Neural cell (in vitro differentiated cells): Measurements from ENCODE around the gene ZCCHC18. TPM values are rescaled to one million over a fixed set of nuclear protein-coding genes. Genes with fewer than 3 reads are reported as not detected.

ENCODE experiments used
- H2AFZ ChIP-seq: fragments of 200-600, 300-800 bp; sonication (generic), shearing (Covaris generic); 2 replicates; pipeline ENCODE4 v1.6.0; 2014; ENCODE audit warnings: low read depth, mild to moderate bottlenecking, antibody characterized with exemption, low read length, moderate library complexity
- H3F3A ChIP-seq: fragments of 200-600 bp; shearing (Covaris generic); 2 replicates; pipeline ENCODE4 v1.6.1; 2016; ENCODE audit warnings: mild to moderate bottlenecking, moderate library complexity, mixed read lengths, antibody characterized with exemption, low read length; ENCODE audit not compliant: insufficient read depth, poor library complexity, severe bottlenecking
- H3K27ac ChIP-seq: fragments of 200-600, 300-800 bp; sonication (generic), shearing (Covaris generic); 2 replicates; pipeline ENCODE4 v1.5.1; 2014; ENCODE audit warnings: mild to moderate bottlenecking, low read length, moderate library complexity
- H3K27me3 ChIP-seq: fragments of 300-800, 200-600 bp; sonication (generic), shearing (Covaris generic); 2 replicates; pipeline ENCODE4 v1.6.0; 2014; ENCODE audit warnings: mild to moderate bottlenecking, low read depth, low read length, moderate library complexity; ENCODE audit not compliant: insufficient read depth
- H3K36me3 ChIP-seq: fragments of 300-800, 200-600 bp; sonication (generic), shearing (Covaris generic); 2 replicates; pipeline ENCODE4 v1.5.1; 2014; ENCODE audit warnings: mild to moderate bottlenecking, antibody characterized with exemption, low read length, moderate library complexity; ENCODE audit not compliant: insufficient read depth
- H3K4me2 ChIP-seq: fragments of 300-800, 200-600 bp; sonication (generic), shearing (Covaris generic); 2 replicates; pipeline ENCODE4 v1.6.0; 2014; ENCODE audit warnings: mild to moderate bottlenecking, low read length
- H3K4me3 ChIP-seq: fragments of 300-800, 200-600 bp; sonication (generic), shearing (Covaris generic); 2 replicates; pipeline ENCODE4 v1.5.1; 2014; ENCODE audit warnings: mild to moderate bottlenecking, low read length, moderate library complexity
- H3K79me2 ChIP-seq: fragments of 200-600 bp; shearing (Covaris generic); replicated peaks from 2 replicates; pipeline ENCODE4 v1.6.0; 2014; ENCODE audit warnings: mild to moderate bottlenecking, low read length, moderate library complexity; ENCODE audit not compliant: insufficient read depth
- H3K9ac ChIP-seq: fragments of 300-800, 200-600 bp; sonication (generic), shearing (Covaris generic); 2 replicates; pipeline ENCODE4 v1.6.1; 2016; ENCODE audit warnings: mild to moderate bottlenecking, low read length, mixed read lengths
- H3K9me2 ChIP-seq: fragments of 200-600 bp; shearing (Covaris generic); 2 replicates; pipeline ENCODE4 v1.6.1; 2016; ENCODE audit warnings: mild to moderate bottlenecking, low read length, mixed read lengths; ENCODE audit not compliant: insufficient read depth
- H3K9me3 ChIP-seq: fragments of 200-600, 300-800 bp; sonication (generic), shearing (Covaris generic); 2 replicates; pipeline ENCODE4 v1.6.1; 2016; ENCODE audit warnings: mild to moderate bottlenecking, mixed run types, low read length, moderate library complexity, mixed read lengths
- H4K20me1 ChIP-seq: fragments of 200-600 bp; shearing (Covaris generic); 2 replicates; pipeline ENCODE4 v1.6.1; 2016; ENCODE audit warnings: mild to moderate bottlenecking, mixed run types; ENCODE audit not compliant: insufficient read depth
- EP300 ChIP-seq: fragments of 450-650 bp; conservative IDR thresholded peaks from 2 replicates; pipeline ENCODE4 v1.6.1; 2014; ENCODE audit warnings: antibody characterized with exemption, mild to moderate bottlenecking, moderate library complexity; ENCODE audit not compliant: poor library complexity, severe bottlenecking
- EZH2 ChIP-seq: fragments of 200-600, 300-800 bp; shearing (Covaris generic), sonication (generic); IDR thresholded peaks from 2 replicates; pipeline ENCODE4 v1.6.1; 2014; ENCODE audit warnings: antibody characterized with exemption, low read length, borderline replicate concordance, mild to moderate bottlenecking; ENCODE audit not compliant: insufficient read depth, poor library complexity, severe bottlenecking
- MXI1 ChIP-seq: fragments of 450-650 bp; conservative IDR thresholded peaks from 2 replicates; pipeline ENCODE4 v1.6.1; 2014; ENCODE audit warnings: antibody characterized with exemption, mild to moderate bottlenecking; ENCODE audit not compliant: poor library complexity, severe bottlenecking
- POLR2AphosphoS5 ChIP-seq: IDR thresholded peaks from 2 replicates; pipeline ENCODE4 v1.6.1; 2012
- RAD21 ChIP-seq: fragments of 450-650 bp; conservative IDR thresholded peaks from 2 replicates; pipeline ENCODE4 v1.6.1; 2014; ENCODE audit warnings: antibody characterized with exemption, mild to moderate bottlenecking, moderate library complexity
- SMC3 ChIP-seq: fragments of 450-650 bp; conservative IDR thresholded peaks from 2 replicates; pipeline ENCODE4 v1.6.1; 2014; ENCODE audit warnings: antibody characterized with exemption, mild to moderate bottlenecking, moderate library complexity; ENCODE audit not compliant: poor library complexity
- TAF1 ChIP-seq: IDR thresholded peaks from 2 replicates; pipeline ENCODE4 v1.6.1; 2012; ENCODE audit warnings: low read depth
- polyA plus RNA-seq: library from polyadenylated mRNA; depleted of rRNA; stranded (reverse); fragments of >200 nt; gene quantifications from 2 replicates; pipeline ENCODE4 v1.2.3, GENCODE V29; 2014
- TF ChIP-seq, protein P1 (sequence below): fragments of 450-650 bp; IDR thresholded peaks from 2 replicates; pipeline ENCODE4 v1.5.1; 2014; ENCODE audit warnings: antibody characterized with exemption, mild to moderate bottlenecking, moderate library complexity; ENCODE audit not compliant: poor library complexity, severe bottlenecking
- TF ChIP-seq, protein P2 (sequence below): IDR thresholded peaks from 2 replicates; pipeline ENCODE4 v1.6.1; 2012; ENCODE audit warnings: borderline replicate concordance

Gene ZCCHC18
- polyA plus RNA-seq, 1 donor from 2014 or later: 70.0 TPM

DNA sequence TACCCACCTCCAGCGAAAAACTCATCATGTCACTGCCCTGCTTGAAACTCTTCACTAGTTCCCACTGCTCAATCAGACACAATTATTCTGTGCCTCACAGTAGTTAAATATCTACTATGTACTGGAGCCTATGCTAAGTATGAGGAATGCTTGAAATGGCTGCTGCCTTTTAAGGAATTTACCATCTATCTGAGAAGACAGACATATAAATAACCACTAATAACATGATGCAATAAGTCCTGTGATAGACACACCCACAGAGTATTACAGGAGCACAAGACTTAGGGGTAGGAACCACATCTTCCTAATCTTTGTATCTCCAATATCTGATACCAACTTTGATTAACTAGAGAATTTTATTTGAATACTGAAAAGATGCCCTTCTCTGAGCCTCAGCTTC lies 23.4 kb downstream of the ZCCHC18 start:
- no peaks in the 10 kb centered on the region for H3K9me2 ChIP-seq

DNA sequence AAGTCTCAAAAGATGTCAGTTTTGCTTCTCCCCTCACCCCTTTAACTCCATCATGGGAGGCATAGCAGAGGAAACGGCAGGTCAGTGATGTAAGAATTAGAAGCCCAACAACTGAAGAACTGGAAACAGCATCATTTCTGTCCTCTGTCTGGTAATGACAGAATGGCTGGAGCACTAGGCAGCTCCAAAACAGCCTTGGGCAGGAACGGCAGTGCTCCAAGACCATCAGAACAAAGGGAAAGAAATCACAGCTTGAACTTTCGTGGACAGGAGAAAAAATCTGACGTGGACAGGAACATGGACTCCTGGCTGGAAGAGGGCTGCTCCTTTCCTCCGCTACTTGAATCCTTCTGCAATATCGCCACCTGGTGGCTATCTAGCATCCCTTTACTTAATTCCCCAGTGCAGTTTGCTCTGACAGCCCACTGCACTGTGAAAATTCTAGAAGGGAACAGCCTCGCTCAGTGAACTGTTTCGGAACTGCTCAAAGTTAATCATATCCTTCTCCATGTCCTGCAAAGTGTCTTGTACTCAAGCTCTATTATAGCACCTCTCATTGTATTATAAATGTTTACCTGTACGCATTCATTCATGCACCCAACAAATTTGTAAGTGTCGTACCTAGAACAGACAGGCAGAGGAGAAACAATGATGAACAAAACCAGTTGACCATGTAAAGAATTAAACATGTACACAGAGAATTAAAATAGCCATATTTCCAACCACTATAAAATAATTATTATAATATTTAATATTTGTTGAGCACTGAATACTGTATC lies 24.1 kb downstream of the ZCCHC18 start:
- Histone ChIP-seq H4K20me1 (no peaks in the 10 kb centered on the region), H3K9me2 (no peaks in the 10 kb centered on the region), H3K27me3 (no peaks in the 10 kb centered on the region), H2AFZ (no peak overlapping the region), H3K9me3 (no peaks in the 10 kb centered on the region), H3K9ac (peak overlapping the region; percentile 39), H3K27ac (peak overlapping the region; percentile 49), H3K36me3 (no peaks in the 10 kb centered on the region), H3K4me3 (peak overlapping the region; percentile 58), H3K79me2 (no peaks in the 10 kb centered on the region), H3K4me2 (no peak overlapping the region), H3F3A (no peaks in the 10 kb centered on the region)
- TF ChIP-seq, protein P1, sequence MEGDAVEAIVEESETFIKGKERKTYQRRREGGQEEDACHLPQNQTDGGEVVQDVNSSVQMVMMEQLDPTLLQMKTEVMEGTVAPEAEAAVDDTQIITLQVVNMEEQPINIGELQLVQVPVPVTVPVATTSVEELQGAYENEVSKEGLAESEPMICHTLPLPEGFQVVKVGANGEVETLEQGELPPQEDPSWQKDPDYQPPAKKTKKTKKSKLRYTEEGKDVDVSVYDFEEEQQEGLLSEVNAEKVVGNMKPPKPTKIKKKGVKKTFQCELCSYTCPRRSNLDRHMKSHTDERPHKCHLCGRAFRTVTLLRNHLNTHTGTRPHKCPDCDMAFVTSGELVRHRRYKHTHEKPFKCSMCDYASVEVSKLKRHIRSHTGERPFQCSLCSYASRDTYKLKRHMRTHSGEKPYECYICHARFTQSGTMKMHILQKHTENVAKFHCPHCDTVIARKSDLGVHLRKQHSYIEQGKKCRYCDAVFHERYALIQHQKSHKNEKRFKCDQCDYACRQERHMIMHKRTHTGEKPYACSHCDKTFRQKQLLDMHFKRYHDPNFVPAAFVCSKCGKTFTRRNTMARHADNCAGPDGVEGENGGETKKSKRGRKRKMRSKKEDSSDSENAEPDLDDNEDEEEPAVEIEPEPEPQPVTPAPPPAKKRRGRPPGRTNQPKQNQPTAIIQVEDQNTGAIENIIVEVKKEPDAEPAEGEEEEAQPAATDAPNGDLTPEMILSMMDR: peak; percentile 80
- peak; percentile 89 for TF ChIP-seq SMC3
- TF ChIP-seq RAD21: peak; percentile 86
- TF ChIP-seq MXI1: no peak

More for the DNA sequence above, 23.4 kb downstream of the ZCCHC18 start:
- Histone ChIP-seq H3K27me3 (no peaks in the 10 kb centered on the region), H3F3A (no peaks in the 10 kb centered on the region), H4K20me1 (no peaks in the 10 kb centered on the region), H3K9me3 (no peaks in the 10 kb centered on the region), H3K4me3 (no peak overlapping the region), H3K4me2 (no peak overlapping the region), H3K9ac (no peak overlapping the region), H3K79me2 (no peaks in the 10 kb centered on the region), H3K36me3 (no peaks in the 10 kb centered on the region), H2AFZ (no peak overlapping the region), H3K27ac (peak overlapping the region; percentile 49)
- no peak for TF ChIP-seq POLR2AphosphoS5
- TF ChIP-seq TAF1: no peak
- TF ChIP-seq EP300: no peak
- TF ChIP-seq, protein P2, sequence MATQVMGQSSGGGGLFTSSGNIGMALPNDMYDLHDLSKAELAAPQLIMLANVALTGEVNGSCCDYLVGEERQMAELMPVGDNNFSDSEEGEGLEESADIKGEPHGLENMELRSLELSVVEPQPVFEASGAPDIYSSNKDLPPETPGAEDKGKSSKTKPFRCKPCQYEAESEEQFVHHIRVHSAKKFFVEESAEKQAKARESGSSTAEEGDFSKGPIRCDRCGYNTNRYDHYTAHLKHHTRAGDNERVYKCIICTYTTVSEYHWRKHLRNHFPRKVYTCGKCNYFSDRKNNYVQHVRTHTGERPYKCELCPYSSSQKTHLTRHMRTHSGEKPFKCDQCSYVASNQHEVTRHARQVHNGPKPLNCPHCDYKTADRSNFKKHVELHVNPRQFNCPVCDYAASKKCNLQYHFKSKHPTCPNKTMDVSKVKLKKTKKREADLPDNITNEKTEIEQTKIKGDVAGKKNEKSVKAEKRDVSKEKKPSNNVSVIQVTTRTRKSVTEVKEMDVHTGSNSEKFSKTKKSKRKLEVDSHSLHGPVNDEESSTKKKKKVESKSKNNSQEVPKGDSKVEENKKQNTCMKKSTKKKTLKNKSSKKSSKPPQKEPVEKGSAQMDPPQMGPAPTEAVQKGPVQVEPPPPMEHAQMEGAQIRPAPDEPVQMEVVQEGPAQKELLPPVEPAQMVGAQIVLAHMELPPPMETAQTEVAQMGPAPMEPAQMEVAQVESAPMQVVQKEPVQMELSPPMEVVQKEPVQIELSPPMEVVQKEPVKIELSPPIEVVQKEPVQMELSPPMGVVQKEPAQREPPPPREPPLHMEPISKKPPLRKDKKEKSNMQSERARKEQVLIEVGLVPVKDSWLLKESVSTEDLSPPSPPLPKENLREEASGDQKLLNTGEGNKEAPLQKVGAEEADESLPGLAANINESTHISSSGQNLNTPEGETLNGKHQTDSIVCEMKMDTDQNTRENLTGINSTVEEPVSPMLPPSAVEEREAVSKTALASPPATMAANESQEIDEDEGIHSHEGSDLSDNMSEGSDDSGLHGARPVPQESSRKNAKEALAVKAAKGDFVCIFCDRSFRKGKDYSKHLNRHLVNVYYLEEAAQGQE: no peak
- no peak for TF ChIP-seq SMC3
- TF ChIP-seq EZH2: no peak
- TF ChIP-seq MXI1: no peak
- no peak for TF ChIP-seq RAD21
